Esophagus mucosa (tissue), 1 donor: ENCODE data around the gene BTG3. TPM values are rescaled to one million over a fixed set of nuclear protein-coding genes. Genes with fewer than 3 reads are reported as not detected.

Experiments used
- ATAC-seq: fragments of 200-7000 bp; cut with Tn5 transposase; one replicate; pipeline ENCODE4 v1.9.1; 2020
- total RNA-seq: library from RNA; stranded (reverse); gene quantifications from one replicate; pipeline ENCODE4 v1.2.4, GENCODE V29; 2023
- donor health status: DM: yes; HTN: yes; CAD: no.

The BTG3 gene
- total RNA-seq, 1 donor from 2014 or later = 30.6 TPM

DNA sequence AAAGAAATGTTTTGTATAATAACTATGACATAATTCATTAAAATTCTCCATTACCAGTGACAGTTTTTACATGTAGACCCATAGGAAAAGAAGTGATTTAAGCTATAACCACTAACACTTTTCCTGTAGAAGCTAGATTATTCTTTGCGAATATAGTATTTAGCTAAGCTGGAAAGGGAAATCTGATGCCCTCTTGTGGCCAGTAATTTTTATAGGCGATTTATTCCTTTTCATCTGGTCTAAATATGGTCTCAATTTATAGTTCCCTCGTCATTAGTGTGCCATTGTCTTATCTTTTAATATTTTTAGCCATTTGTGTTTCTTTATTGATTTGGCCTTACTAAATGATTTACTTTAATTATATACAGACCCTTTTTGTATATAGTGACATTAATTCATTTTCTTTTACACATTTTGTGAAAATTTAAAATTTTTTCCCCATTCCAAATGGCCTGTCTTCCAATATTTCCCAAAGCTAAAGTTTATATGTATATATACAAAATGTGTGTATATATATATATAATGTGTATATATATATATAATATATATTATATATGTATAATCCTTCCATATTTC, 26.7 kb downstream of the BTG3 start:
- no peak for ATAC-seq

DNA sequence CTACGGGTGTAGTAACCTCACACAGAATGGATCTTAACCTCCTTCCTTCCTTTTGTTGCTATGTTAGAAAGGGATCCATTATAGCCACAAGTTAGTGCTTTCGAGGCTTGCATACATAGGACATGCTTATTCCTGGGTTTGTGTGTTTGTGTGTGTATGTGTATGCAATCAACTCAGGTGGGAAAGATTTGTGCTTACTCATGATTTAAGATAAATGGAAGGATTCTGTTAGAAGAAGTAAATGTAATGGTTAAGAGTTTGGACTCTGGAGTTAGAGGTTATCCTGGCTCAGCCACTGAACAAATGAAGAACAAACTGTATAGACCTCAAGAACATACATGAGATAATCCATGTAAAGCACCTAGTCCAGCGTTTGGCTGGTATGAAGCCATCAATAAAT, 28.8 kb downstream of the BTG3 start:
- no peak for ATAC-seq

DNA sequence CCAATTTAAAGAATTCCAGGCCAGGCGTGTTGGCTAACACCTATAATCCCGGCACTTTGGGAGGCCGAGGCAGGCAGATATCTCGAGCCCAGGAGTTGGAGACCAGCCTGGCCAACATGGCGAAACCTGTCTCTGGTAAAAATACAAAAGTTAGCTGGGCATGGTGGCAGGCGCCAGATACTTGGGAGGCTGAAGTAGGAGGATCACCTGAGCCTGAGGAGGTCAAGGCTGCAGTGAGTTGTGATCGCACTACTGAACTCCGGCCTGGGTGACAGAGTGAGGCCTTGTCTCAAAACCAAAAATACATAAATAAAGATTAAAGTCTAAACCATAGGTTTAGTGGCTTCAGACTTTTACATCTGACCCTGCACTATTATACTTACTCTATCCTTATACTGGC, 32.4 kb downstream of the BTG3 start:
- no peak for ATAC-seq

DNA sequence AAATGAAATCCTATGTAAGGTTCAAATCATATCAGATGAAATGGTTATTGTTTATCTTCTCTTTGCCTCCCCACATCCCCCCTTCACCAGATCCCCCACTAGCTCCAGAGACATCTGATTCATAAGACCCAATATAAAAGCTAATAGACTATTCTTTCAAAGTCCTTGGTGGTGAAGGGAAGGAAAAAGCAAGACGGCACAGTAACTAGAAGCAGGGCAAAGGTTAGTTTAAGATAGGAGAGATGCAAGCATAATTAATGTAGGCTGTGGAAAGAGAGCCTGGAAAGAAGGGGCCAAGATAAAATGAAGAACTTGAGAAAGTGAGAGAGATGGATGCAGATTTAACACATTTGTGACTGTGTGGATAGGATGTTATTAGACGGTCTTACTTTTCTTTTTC, 33.8 kb downstream of the BTG3 start:
- ATAC-seq = no peak

DNA sequence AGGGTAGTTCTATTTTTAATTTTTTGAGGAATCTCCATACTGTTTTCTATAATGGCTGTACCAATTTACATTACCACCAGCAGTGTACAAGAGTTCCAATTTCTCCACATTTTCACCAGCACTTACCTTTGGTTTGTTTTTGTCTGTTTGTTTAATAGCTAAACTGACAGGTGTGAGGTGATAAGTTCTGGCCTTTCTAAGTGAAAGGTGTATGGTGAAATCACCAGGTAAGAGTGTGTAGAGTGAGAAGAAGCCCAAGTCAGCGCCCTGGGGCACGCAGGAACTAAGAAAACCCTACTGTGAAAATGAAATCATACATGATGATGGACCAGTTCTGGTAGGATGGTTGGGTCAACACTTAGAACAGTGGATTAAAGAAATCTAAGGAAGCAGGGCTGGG, 34.5 kb downstream of the BTG3 start:
- ATAC-seq = peak; percentile 69

DNA sequence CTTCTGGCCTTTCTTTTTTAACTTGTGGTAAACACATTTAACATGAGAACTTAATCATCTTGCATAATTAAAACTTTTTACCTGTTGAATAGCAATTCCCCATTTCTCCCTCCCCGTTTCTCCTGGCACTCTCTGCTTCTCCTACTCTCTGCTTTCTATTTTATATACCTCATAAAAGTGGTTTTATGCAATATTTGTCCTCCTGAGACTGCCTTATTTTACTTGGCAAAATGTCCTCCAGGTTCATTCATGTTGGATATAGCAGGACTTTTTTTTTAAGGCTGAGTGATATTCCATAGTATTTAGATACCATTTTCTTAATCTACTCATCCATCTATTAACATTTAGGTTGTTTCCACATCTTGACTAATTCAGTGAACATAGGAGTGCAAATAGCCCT, 35.0 kb downstream of the BTG3 start:
- ATAC-seq = no peak

DNA sequence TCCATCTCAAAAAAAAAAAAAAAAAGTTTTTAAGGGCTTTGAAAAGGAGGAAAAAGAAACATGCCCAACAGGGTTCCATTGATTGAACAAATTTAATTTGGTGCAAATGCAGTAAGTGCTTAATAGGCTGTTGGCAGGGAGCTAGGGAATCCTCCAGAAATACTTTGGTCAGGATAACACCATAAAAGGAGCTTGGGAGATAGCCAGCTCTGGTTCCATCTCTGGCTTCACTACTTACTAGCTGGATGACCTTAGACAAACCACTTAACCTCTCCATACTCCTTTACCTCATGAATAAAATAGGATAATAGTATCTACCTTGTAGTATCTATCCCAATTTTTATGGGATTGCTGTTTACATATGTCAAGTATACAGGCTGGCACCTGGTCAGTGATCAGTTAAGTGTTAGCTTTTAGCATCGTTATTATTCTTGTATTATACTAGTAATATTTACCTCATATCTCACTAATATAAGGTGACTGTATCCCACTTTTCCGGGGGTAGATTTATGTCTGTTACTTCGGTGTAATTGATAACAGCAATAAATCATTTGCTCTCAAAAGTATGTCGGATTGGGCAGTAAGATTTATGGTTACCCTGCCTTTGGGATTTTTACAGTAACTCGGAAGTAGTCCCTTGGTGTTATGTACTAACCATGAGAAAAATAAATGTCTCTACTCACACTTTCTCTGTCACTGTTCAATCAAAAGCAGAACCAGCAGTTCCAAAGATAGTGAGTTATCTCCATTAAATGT, 36.4 kb downstream of the BTG3 start:
- ATAC-seq = no peak

DNA sequence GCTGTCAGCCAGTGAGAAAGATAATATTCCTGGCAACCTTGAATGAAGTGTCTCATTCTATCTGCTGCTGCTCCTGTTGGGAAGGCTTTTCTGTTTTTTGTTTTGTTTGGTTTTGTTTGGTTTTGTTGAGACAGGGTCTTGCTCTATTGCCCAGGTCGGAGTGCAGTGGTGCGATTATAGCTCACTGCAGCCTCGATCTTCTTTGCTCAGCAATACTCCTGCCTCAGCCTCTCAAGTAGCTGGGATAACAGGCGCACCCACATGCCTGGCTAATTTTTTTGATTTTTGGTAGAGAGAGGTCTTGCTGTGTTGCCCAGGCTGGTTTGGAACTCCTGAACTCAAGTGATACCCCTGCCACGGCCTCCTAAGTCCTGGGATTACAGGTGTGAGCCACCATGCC, 37.6 kb downstream of the BTG3 start:
- ATAC-seq = no peak

DNA sequence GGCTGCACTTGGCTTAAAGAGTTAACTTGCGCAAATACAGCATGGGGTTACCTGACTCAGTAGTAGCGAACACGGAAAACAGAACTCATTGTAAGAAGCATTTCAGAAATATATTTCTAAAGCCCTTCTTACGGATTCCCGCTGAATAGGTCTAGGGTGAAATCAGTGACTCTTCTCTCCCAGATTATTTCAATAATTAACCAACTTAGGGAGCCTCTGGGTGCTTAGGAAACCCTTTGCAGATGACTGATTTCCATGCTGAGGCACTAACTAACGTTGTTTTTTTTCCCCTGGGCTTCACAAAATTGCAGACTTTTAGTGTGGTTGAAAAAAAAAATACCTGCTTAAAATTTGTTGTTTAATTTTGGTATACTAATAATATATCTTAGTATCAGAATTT, 40.3 kb downstream of the BTG3 start:
- no peak for ATAC-seq

DNA sequence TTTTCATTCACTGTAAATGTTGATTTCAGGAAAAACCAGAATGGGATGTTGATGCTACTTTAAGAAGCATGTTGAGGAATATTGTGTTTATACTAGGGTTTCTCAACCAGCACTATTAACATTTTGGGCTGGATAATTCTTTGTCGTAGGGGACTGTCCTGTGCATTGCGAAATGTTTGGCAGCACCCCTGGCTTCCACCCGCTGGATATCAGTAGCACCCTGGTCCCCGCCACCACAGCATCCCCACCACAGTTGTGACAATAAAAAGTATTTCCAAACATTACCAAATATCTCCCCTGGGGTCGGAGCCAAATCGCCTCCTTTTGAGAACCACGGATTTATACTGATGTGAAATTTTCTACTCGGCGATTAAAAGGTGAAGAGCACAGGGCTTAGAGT, 41.9 kb downstream of the BTG3 start:
- ATAC-seq = no peak

DNA sequence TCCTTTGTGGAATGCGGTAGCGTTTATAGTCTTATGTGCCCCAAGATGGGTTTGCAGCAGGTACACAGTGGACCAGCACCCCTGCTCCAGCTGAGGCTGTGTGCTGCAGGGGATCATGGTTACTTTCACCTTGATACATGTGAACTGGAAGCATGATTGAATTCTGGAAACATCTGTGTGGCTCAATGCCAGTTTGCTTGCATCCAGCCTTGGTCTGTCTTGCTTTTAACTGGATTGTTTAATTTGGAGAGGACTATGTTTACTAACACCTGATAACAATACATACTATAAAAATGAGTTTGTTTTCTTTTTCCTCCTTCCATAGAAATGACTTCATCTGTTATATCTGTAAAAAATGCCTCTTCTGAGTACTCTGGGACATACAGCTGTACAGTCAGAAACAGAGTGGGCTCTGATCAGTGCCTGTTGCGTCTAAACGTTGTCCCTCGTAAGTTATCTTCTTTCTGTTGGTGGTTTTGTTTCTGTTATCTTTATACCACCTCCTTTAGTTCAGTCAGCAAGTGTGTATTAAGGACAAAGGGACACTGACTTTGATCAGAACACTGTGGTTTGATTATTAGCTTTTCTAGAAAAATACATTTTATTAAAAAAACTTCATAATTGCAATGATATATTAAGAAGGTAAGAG, 52.2 kb downstream of the BTG3 start:
- ATAC-seq = no peak

DNA sequence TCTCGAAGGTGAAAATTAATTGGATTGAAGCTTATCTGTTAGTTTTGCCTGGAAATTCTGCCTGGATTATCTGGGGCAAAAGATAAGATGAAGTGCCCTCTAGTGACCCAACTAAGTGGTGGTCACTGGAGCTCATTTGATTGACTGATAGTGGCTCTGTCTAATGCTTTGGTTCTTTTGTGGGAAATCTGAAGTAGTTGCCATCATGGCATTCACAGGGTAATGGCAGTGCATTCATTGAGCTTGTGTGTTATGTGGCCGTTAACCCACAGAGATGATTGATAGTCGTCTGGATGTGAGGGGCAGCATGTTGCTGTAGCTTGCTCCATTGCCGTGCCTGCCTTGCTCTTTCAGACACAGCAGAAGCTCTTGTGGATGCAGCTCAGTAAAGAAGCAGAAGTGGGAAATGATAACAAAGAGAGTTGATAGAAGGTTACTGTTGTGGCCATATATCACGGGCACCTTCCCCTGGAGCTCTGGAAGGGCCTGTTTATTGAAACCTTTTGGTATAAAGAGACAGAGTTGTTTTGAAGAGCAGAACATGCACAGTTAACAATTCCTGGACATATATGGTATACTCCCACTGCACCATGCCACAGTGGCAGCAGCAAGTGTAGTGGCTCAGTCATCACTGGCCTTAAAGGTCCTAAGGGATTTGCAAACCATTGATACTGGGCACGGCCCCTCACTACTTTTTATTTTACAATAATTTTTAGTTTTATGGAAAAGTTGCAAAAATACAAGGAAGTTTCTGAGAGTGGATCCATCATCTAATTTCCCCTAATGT, 57.8 kb downstream of the BTG3 start:
- no peak for ATAC-seq

DNA sequence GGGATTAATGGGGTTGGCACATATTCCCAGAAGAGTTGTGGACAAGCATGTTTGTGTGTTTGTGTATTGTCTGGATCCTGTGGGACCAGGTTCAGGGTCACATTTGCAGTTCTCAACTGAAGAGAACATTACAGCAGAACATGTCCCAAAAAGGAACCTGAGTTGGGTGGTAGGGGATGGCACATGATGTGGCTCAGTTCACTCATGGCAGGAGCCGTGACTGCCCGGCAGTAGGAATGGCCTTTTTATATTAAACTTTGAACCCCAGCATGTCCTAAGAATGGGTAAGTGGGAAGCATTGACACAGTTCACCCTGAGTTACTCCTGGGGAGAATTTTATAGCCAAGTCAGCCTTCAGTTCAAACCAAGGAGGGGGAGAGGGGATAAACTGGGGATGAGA, 58.6 kb downstream of the BTG3 start:
- no peak for ATAC-seq

DNA sequence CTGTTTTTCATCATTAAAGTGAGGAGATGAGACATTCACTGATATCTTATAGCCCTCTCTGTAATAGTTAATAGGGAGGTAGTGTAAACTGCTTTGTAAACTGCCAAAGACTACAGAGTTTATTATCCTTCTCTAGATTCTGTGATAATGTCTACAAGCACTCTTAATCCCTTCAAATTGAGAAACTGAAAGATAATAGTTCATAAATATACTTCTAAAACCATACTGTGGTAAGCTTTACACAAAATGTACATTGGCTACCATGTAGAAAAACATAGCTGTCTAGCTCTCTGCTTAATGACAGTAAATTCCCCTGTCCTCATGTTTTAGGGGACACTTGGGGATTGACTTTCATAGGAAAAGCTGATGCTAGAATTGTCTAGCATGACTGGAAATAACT, 60.3 kb downstream of the BTG3 start:
- no peak for ATAC-seq

DNA sequence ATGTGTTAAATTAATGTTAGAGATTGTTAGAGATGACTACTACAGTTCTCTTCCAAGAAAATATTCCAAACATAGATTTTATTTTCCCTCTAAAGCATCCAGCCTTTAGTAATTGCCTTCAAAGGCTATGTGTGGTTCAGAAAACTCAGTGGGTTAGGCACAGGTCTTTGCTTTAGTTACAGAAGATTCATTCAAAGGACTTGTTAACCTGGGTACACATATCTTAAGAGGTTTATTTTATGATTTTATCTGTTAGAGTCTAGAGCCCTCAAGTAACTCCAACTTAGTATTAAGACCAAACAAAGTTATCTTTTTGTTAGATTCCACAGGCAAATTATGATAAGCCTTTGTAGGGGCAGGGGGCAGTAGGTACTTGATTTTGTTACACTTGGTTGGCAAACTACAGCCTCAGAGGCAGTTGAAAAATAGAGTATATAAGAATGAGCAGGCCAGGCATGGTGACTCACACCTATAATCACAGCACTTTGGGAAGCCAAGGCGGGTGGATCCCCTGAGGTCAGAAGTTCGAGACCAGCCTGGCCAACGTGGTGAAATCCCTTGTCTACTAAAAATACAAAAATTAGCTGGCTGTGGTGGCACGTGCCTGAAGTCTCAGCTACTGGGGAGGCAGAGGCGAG, 61.9 kb downstream of the BTG3 start:
- no peak for ATAC-seq

DNA sequence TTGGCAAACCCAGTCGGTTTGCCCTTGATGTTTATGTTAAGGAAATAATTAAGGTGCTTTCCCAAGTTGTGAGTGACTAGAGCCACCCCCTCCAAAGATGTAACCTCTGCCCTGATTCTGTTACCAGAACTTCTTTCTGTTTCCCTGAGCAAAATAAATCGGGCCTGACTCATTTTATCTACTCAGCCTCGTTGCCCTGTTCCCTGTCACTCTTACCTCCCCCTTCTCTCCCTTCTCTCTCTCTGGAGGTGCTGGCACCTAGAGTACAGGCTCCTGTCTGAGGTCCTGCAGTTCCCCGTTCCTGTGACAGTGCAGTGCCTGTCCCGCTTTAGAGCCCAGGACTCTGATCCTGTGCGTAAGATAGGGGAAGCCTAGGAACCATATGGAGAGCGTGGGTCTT, 64.4 kb downstream of the BTG3 start:
- peak; percentile 37 for ATAC-seq

DNA sequence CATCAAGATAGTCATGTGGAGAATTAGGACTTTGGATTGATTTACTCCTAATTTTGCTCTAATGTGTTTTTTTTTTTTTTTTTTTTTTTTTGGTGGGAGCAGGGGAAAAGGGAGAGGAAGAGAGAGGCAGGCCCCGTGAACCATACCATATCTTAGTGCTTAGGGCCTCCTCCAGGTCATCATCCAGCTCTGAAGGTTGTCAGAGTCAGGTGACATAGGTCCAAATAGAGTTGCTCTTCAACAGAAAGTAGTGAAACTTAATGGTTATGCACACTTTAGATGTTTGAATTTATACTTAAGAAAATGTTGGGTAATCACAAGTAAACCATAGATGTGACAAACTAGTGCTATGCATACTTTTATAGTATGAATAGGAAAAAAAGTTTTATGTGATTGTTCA, 67.7 kb downstream of the BTG3 start:
- no peak for ATAC-seq

Other genes starting within 250 kb of the BTG3 start
- gene CXADR, start 99.9 kb downstream of the BTG3 start, total RNA-seq = 34.9 TPM
- 18.2 TPM for gene C21orf91, start 206.5 kb upstream of the BTG3 start, total RNA-seq